HG03095 (cell line): Measurements from ENCODE around the gene RTTN.
A peak's percentile ranks its signal among the peaks of the same experiment; 100 is the strongest.

Experiments
- ATAC-seq: cut with Tn5 transposase; IDR thresholded peaks from one replicate; pipeline ENCODE4 v1.9.1; 2021; ENCODE audit warnings: moderate library complexity; ENCODE audit not compliant: unreplicated experiment

The RTTN gene

GRCh38 chr18:70086085-70086484, 119.4 kb downstream of the RTTN start:
- ATAC-seq, result no peak

GRCh38 chr18:70085641-70086040, 119.8 kb downstream of the RTTN start:
- no peak for ATAC-seq

- ATAC-seq, result no peak
These were observed 123.1 kb downstream of the RTTN start for GRCh38 chr18:70082430-70082829.

GRCh38 chr18:70078106-70078505, 127.4 kb downstream of the RTTN start:
- no peak for ATAC-seq

- no peak for ATAC-seq
These were observed 129.6 kb downstream of the RTTN start for GRCh38 chr18:70075906-70076305.

GRCh38 chr18:70074116-70074515, 131.4 kb downstream of the RTTN start:
- no peak for ATAC-seq

- ATAC-seq, result no peak
These were observed 132.1 kb downstream of the RTTN start for GRCh38 chr18:70073432-70073831.

GRCh38 chr18:70072678-70073077, 132.8 kb downstream of the RTTN start:
- ATAC-seq, result no peak

- no peak for ATAC-seq
These were observed 135.5 kb downstream of the RTTN start for GRCh38 chr18:70069965-70070364.

- no peak for ATAC-seq
These were observed 136.1 kb downstream of the RTTN start for GRCh38 chr18:70069382-70069781.

GRCh38 chr18:70068981-70069380, 136.5 kb downstream of the RTTN start:
- ATAC-seq, result peak; percentile 40

GRCh38 chr18:70059684-70060083, 145.8 kb downstream of the RTTN start:
- ATAC-seq, result no peak

- ATAC-seq, result peak; percentile 98
These were observed 146.6 kb downstream of the RTTN start for GRCh38 chr18:70058916-70059315.

- ATAC-seq, result no peak
These were observed 157.4 kb downstream of the RTTN start for GRCh38 chr18:70047931-70048603.

GRCh38 chr18:70046796-70047195, 158.7 kb downstream of the RTTN start:
- ATAC-seq, result no peak

GRCh38 chr18:70046207-70046606, 159.3 kb downstream of the RTTN start:
- ATAC-seq, result no peak

- no peak for ATAC-seq
These were observed 160.9 kb downstream of the RTTN start for GRCh38 chr18:70044632-70045031.

GRCh38 chr18:70041459-70042050, 163.9 kb downstream of the RTTN start:
- ATAC-seq, result no peak

GRCh38 chr18:70039186-70039585, 166.3 kb downstream of the RTTN start:
- no peak for ATAC-seq

GRCh38 chr18:70037431-70038061, 167.9 kb downstream of the RTTN start:
- ATAC-seq, result peak; percentile 25

- ATAC-seq, result peak; percentile 99
These were observed 168.6 kb downstream of the RTTN start for GRCh38 chr18:70036771-70037347.

- ATAC-seq, result no peak
These were observed 169.3 kb downstream of the RTTN start for GRCh38 chr18:70036168-70036567.
